ENCODE data around the gene TPP1. TPM values are rescaled to one million over a fixed set of nuclear protein-coding genes. Genes with fewer than 3 reads are reported as not detected.

Gene TPP1
- total and polyA plus RNA-seq, 9 of the 15 experiments (the other 6 are each of a cell fraction or from before 2014, with no cell fraction given), result 7.5 to 75.8 (median 15.7) TPM

DNA sequence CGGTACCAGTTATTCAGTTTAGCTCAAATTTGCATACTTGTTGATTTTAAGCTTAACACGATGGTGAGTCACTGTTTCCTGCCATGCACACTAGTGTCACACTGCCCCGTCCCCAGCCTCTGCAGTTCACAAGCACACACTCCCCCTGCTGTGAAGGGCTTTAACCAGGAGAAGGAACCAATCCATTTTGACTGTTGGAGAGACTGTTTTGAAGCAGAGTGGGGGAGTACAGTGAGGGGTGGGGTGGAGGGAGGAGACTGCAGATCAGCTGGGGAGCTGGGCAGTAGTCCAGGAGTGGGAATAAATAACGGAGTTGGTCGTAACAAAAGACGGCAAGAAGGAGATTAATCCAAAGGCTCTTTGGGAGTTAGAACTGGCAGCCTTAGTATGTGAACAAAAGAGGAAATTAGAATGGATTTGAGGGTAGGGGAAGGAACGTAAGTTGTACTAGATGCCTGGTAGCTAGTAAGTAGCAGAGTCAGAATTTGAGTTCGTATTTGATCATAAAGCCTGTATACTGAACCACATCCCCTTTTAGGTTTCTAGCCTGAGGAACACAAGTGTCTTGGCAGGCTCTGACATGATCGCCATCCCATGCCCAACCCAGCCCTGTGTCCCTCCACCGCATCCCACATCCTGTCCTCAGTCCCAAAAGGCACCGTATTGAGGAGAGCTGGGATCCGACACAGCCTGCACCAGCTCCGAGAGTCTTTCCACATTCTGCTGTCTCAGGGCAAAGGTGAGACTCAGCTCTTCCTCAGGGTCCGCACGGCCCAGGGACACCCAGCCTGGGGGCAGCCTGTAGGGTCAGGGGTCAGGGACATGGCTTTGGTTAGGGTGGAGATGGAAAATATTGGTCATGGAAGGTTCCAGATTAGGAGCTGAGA lies 862 bp downstream of the TPP1 start (continued):
- TF ChIP-seq ZNF395 (CRISPR knock-in tag; IDR thresholded peaks at IDR 0.05) (no peak; the same call in 1 of the 2 replicates), NBN (IDR thresholded peaks at IDR 0.05; ENCODE audit: low read depth) (peak; percentile 80; the same call in 1 of the 2 replicates), NFIC (IDR thresholded peaks at IDR 0.05) (peak; percentile 95), NFRKB (IDR thresholded peaks at IDR 0.05; ENCODE audit: low read depth) (no peak), SETDB1 (IDR thresholded peaks at IDR 0.05; ENCODE audit: low read length) (no peak), TEAD2 (tag; IDR thresholded peaks at IDR 0.05) (no peak), FOXK1 (CRISPR knock-in tag; IDR thresholded peaks at IDR 0.05; ENCODE audit: borderline replicate concordance) (0 out of 2 replicates have a peak, but pooled peaks have one; percentile 50), FOS (IDR thresholded peaks at IDR 0.05; ENCODE audit: extremely low read depth, insufficient read length) (peak; percentile 42), XRCC3 (IDR thresholded peaks at IDR 0.05) (no peak), HNRNPH1 (optimal IDR thresholded peaks at IDR 0.05; ENCODE audit: low read depth, low read length) (no peak), ARNT (IDR thresholded peaks at IDR 0.05) (peak in 1 of 2 experiments; percentile 70; a peak in 2 of 4 replicates), ZNF57 (CRISPR knock-in tag; IDR thresholded peaks at IDR 0.05) (peak; percentile 99), IRF9 (tag; IDR thresholded peaks at IDR 0.05) (no peak), ZBTB43 (CRISPR knock-in tag; IDR thresholded peaks at IDR 0.05) (peak; percentile 87), ZNF253 (CRISPR knock-in tag; conservative IDR thresholded peaks at IDR 0.05) (no peak), KAT8 (IDR thresholded peaks at IDR 0.05; ENCODE audit: low read depth) (no peak), SAP30 (IDR thresholded peaks at IDR 0.05; ENCODE audit: borderline replicate concordance, insufficient read depth, low read depth, low read length, poor library complexity, severe bottlenecking) (peak; percentile 60)
- TF ChIP-seq, protein P1, sequence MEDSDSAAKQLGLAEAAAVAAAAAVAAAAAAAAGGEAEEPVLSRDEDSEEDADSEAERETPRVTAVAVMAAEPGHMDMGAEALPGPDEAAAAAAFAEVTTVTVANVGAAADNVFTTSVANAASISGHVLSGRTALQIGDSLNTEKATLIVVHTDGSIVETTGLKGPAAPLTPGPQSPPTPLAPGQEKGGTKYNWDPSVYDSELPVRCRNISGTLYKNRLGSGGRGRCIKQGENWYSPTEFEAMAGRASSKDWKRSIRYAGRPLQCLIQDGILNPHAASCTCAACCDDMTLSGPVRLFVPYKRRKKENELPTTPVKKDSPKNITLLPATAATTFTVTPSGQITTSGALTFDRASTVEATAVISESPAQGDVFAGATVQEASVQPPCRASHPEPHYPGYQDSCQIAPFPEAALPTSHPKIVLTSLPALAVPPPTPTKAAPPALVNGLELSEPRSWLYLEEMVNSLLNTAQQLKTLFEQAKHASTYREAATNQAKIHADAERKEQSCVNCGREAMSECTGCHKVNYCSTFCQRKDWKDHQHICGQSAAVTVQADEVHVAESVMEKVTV (CRISPR knock-in tag; IDR thresholded peaks at IDR 0.05), result peak; percentile 49; the same call in 1 of the 2 replicates
- TF ChIP-seq, protein P2, sequence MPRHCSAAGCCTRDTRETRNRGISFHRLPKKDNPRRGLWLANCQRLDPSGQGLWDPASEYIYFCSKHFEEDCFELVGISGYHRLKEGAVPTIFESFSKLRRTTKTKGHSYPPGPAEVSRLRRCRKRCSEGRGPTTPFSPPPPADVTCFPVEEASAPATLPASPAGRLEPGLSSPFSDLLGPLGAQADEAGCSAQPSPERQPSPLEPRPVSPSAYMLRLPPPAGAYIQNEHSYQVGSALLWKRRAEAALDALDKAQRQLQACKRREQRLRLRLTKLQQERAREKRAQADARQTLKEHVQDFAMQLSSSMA (CRISPR knock-in tag; IDR thresholded peaks at IDR 0.05), result no peak
- TF ChIP-seq, protein P3, sequence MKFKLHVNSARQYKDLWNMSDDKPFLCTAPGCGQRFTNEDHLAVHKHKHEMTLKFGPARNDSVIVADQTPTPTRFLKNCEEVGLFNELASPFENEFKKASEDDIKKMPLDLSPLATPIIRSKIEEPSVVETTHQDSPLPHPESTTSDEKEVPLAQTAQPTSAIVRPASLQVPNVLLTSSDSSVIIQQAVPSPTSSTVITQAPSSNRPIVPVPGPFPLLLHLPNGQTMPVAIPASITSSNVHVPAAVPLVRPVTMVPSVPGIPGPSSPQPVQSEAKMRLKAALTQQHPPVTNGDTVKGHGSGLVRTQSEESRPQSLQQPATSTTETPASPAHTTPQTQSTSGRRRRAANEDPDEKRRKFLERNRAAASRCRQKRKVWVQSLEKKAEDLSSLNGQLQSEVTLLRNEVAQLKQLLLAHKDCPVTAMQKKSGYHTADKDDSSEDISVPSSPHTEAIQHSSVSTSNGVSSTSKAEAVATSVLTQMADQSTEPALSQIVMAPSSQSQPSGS (CRISPR knock-in tag; IDR thresholded peaks at IDR 0.05), result no peak

All from K562 (cell line).